ENCODE results near the gene SRP14.

SRP14 gene

GRCh38 chr15:40067921-40068624 is 29.1 kb upstream of the SRP14 start:
- no peak for DNase-seq

- DNase-seq = no peak
Observed at GRCh38 chr15:40066589-40066988, 27.6 kb upstream of the SRP14 start.

DNA sequence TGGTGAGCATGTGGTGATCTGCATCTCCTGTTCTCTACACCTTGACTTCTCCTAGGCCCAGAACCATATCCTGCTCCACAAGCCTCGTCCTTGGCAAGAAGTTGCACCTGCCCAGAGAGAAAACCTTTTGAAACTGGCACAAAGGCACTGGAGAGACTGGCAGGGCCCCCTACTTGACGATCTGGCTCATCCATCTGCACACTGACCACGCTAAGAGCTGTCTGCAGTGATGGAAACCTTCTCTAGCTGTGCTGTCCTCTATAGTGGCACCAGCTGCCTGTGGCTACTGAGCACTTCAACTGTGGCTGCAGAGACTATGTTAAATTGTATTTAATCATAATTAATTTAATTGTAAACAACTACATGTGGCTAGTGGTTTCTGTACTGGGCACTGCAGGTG is 26.2 kb upstream of the SRP14 start:
- DNase-seq = no peak

DNA sequence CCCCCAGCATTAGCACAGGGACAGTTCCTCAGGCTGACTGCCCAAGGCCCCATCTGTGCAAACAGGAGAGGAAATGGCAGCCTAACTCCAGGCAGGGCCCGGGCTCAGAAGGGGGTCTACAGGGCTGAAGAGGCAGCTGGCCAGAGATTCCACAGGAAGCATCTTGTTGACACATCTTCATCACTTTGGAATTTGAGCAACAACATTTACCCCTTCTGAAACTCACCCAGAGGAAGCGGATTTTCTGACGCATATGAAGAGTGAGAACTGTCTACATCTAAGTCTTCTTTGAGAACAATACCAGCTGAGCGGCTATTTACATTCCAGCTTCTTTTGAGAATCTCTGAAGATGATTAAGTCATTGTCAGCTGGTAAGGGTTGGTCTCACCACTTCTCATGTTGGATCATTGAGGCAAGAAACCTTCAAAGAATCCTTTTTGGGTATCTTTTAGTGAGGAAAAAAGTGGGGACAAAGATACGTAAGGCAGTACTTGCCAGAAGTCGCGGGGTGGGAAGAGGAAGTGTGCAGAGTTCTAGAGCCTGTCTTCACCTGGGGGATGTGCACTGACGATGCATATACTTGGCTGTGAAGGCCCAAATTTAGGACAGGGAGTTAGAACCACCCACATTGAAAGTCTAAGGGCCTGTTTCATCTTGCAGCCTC is 25.4 kb upstream of the SRP14 start:
- DNase-seq = no peak

- no peak for DNase-seq
Observed at GRCh38 chr15:40063563-40064011, 24.6 kb upstream of the SRP14 start.

GRCh38 chr15:40062816-40063562 is 24.0 kb upstream of the SRP14 start:
- no peak for DNase-seq

- DNase-seq = no peak
Observed at GRCh38 chr15:40061212-40061901, 22.4 kb upstream of the SRP14 start.

DNA sequence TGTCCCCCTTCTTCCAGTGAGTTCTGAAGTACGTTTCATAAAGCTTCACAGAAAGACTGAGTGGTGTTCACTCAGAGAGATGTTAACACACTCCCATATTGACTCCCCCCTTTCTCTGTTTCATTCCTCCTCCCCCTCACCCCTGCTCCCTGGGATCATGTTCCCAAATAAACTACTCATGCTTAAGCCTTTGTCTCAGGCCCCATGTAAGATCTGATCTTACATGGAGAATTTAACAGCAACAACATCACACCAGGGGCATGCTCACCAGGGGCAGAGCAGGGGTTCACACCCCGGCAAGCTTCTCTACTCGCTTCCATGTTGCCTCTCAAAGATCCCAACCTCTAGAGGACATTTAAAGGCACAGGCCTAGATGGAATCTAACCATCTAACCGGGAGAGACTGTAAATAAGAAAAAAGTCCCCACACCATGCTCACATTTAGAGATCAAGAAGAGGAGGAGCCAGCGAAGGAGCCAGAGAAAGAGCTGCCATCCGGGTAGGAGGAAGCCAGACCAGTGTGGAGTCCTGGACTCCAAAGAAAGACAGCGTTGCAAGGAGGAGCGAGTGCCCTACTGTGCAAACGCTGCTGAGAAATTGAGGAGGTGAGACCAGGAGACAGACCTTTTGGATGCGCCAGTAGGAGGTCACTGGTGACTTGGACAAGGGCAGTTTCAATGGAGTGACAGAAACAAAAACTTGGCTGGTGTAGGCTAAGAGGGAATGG is 21.4 kb upstream of the SRP14 start:
- no peak for DNase-seq

- DNase-seq = no peak
Observed at GRCh38 chr15:40059821-40060220, 20.8 kb upstream of the SRP14 start.

DNA sequence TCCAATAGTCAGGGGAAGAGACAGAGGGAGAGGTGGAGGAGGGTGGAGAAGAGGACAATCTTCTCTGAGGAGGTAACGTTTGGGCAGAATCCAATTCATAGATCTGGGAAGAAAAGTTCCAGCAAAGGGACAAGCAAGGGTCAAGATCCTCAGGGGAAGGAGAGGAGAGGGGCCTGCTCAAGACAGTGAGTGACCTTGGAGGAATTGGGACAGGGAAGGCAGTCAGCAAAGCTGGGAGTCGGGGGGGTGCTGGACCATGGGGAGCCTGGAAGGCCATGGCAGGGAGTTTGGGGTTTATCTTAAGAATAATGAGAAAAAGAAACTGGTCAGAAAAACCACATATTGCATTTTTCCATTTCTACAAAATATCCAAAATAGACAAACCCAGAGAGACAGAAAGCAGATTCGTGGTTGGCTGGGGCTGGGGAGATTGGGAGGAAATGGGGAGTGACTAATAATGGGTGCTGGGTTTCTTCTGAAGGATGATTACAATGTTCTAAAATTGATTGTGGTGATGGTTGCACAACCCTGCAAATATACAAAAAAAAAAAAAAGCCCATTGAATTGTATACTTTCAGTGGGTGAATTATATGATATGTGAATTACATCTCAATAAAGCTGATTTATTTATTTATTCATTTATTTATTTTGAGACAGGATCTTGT is 19.6 kb upstream of the SRP14 start:
- DNase-seq = no peak

- DNase-seq = no peak
Observed at GRCh38 chr15:40055576-40056293, 16.8 kb upstream of the SRP14 start.

GRCh38 chr15:40054855-40055575 is 16.0 kb upstream of the SRP14 start:
- no peak for DNase-seq

- no peak for DNase-seq
Observed at GRCh38 chr15:40054605-40054854, 15.5 kb upstream of the SRP14 start.

DNA sequence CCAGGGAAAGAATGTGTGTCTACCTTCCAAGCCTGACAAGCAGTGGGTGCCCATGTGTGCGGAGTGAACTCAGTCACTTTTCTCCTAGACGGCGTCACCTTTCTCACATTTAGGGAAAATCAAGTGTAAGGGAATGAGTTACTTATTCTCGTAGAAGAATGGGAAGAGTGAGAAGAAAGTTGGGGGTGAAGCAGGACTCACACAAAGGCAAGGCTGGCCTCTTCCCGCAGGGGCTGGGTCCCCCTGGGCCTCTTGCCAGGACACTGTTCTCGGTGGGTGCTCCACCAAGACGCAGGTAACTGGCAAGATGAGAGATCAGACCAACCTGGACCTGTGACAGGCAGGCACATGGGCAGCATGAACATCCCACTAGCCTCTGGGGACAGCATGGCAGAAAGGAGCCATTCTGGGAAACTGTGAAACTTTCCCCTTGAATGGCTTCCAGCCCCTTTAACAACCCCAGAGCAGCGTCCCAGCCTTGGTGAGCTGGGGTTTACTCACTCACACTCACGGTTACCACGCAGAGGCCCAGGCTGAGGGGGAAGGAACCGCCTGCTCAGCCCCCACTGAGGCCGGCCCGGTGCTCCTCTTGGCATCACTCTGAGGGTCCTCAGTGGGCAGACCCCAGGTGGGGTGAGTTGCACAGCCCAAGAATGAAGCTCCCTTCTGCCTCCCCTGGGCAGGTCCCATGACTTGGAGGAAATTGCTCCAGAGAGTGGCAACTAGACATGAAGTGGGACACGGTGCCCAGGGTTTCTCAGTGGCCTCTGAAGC is 15.0 kb upstream of the SRP14 start:
- no peak for DNase-seq

GRCh38 chr15:40053079-40053830 is 14.3 kb upstream of the SRP14 start:
- no peak for DNase-seq

DNA sequence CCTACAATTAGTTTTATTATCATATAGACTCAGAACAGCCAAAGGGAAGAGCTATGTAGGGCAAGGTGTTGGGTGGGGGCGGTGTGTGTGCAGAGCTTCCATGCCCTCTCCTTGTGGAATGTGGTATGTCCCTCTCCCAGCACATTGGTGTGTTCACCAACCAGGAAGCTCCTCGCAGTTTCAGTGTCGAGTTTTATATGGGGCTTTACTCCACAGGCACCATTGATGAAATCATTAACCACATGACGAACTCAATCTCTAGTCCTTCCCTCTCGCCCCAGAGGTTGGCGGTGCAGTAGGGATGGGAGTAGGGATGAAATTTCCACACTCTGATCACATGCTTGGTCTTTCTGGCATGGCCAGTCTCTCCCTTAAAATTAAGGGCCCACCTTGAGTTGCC is 13.6 kb upstream of the SRP14 start:
- no peak for DNase-seq

GRCh38 chr15:40051616-40052415 is 12.8 kb upstream of the SRP14 start:
- no peak for DNase-seq

DNA sequence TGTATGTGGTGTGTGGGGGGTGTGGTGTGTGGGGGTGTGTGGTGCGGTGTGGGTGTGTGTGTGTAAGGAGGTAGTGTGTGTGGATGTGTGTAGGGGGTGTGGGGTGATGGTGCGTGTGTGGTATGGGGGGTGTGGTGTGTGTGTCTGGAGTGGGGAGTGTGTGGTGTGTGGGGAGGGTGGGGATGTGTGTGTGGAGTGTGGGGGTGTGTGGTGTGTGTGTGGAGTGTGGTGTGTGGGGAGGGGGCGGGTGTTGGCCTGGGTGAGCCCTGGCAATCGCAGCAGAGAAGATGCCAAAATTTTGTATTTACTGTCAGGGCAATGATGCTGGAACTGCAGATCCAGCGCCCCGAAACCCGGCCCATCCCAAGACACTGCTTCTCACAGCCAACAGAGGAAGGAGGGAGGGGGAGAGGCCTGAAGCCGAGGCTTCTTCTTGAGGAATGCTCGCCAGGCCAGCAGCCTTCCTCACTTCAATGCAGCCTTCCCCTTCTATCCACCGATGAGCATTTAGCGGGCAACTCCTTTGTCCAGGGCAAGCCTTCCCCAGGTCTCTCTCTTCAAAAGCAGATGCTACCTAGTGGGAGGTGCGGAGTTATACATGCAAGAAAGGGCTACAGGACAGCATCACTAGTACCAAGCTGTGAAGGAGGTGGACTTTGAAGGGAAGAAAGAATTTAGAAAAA is 11.9 kb upstream of the SRP14 start:
- no peak for DNase-seq
